Stimulated activated naive CD8-positive, alpha-beta T cell treated with anti-CD3 and anti-CD28 coated beads, Interleukin-15, Interleukin-2, amounts not matched to agents 100 U/mL and 50 U/mL, for 24 hours (primary cell): Measurements from ENCODE around the gene TSNAXIP1.
"Not testable (repeated sequence)": the region's sequence is repeated elsewhere in the genome, so short reads cannot be mapped to it uniquely, and the experiment has no call there.

Experiments
- ATAC-seq: fragments of 150-1000 bp; cut with Tn5 transposase; one replicate; pipeline ENCODE4 v1.10.0; 2021
- DNase-seq: peaks from one replicate; pipeline ENCODE4 v3.0.0; 2021

Gene TSNAXIP1

DNA sequence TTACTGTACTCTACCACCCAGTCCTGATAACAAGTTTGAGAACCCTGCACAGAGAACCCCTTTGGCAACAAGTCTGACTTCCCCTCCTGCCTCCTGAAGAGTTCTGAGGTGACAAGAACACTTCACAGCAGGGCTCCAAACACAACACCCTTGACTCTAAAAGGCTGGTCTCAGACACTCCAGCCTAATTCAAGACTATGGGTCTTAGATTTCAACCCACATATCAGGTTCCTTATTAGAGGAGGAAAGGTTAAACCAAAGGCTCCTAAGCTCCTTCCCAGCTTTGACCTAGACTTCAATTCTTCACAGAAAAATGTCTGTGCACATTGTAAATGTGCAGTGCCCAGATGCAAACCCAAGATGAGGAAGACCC, 23.4 kb upstream of the TSNAXIP1 start:
- DNase-seq, result no peak
- ATAC-seq, result no peak

DNA sequence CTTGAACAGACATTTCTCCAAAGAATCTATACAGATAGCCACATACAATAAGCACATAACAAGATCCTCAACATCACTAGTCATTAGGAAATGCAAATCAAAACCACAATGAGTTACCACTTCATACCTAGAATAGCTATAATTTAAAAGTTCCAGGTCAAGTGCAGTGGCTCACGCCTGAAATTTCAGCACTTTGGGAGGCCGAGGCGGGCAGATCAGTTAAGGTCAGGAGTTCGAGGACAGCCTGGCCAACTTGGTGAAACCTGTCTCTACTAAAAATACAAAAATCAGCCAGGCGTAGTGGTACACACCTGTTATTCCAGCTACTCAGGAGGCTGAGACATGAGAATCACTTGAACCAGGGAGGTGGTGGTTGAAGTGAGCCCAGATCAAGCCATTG, 20.2 kb upstream of the TSNAXIP1 start:
- ATAC-seq (no peak), DNase-seq (no peak)

DNA sequence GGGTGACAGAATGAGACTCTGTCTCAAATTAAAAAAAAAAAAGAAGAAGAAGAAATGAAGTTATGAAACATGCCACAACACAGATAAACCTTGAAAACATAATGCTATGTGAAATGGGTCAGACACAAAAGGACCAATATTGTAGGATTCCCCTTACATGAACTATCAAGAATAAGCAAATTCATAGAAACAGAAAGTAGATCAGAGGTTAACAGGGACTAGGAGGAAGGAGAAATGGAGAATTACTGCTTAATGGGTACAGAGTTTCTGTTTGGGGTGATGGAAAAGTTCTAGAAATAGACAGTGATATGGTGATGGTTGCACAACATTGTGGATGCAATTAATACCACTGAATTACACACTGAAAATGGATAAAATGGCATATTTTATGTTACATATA, 16.6 kb upstream of the TSNAXIP1 start:
- ATAC-seq (no peak), DNase-seq (no peak)

DNA sequence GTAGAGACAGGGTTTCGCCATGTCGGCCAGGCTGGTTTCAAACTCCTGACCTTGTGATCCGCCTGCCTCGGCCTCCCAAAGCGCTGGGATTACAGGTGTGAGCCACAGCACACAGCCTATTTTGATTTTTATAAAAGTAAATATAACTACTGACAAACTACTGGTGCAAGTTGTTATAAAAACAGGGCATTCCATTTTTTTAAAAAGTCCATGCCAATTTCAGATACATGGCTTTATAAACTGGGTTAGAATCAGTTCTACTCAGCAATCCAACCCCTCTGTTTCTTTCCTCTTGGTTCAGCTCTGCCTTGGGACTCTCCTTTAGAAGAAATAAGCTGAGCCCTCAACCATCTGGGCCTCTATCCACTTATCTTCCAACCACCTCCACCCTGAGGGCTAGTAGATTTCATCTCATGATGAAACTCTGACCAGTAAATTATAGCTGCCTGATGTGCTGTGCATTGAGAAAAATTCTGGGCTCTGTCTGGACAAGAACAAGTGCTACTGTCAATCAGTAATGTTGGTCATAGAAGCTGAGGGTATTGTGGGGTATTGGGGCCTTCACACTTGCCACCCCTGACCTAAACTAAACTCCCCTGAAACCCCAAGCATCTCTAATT, 10.5 kb upstream of the TSNAXIP1 start:
- DNase-seq, result no peak

DNA sequence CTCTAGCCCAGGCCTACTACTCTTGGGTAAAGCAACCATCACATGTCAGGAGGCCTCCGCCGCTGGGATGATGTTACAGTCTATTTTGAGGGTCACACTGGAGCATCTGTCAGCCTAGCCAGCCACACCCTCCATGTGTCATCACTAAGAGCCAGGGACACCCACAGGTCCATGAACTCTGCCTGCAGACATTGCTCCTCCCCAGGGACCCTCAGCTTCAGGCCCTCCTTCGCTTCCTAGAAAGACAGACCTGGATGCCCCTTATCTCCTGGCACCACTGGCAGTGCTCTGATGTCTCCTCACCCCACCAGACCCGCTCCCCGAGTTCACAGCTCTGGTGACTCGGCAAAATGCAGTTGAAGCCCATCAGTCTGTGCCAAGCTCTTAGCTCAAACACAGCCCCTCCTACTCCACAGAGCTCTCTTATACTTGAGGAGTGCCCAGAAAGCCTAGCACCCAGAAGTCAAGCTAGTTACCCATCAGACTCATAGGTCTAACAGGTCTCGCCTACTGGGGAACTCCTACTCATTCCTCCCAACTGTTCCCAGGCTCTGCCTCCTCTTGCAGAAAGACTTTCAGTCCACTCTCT, 6.3 kb upstream of the TSNAXIP1 start:
- ATAC-seq (no peak), DNase-seq (no peak)

More for the DNA sequence above, 10.5 kb upstream of the TSNAXIP1 start:
- no peak for ATAC-seq

DNA sequence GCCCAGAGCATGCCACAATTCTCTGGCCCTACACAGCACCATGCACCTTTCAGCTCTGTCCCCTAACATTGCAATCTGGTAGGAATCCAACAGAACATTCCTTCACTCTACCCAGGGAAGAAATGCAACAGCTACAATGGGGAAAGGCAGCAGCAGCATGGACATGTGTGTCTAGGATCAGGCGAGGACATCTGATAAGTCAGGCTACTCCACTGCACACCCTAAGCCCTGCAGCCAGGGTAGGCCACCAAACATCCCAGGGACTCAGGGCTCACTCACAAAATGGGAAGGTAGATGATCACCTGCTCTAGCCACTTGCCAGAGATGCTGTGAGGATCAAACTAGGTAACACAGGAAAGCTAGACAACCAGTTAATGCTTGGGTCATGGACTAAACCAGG, 5.4 kb upstream of the TSNAXIP1 start:
- ATAC-seq, result no peak
- no peak for DNase-seq

DNA sequence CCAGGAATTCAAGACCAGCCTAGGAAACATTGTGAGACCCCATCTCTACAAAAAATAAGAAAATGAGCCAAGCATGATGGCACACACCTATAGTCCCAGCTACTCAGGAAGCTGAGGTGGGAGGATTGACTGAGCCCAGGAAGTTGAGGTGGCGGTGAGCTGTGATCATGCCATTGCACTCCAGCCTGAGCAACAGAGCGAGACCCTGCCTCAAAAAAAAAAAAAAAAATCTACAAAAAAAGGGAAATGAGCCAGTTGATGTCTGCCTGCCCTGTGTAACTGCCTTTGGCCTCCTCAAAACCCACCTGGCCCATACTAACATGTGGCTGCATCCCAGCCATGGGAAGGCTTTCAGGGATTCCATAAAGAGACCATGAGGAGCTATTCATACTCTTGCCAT, 4.8 kb upstream of the TSNAXIP1 start:
- no peak for ATAC-seq
- peak; percentile 24 for DNase-seq

DNA sequence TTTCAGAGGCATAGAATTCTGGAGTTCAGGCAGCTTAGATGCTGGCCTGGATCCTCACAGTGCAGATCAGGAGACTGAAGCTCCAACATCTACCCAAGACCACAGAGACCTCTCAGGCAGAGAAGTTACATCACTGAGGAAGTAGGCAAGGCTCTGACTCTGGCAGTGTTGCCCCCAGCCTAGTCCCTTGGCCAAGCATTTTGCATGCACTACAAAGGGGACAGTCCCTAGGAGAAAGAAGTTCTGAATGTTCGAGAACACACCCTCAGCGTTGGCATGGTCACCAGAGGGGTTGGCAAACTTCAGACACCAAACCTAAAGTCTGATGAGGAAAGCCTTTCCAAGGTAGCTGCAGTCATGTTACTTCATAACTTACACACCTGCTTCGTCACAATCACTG, 2.8 kb upstream of the TSNAXIP1 start:
- ATAC-seq (no peak), DNase-seq (peak; percentile 34)

DNA sequence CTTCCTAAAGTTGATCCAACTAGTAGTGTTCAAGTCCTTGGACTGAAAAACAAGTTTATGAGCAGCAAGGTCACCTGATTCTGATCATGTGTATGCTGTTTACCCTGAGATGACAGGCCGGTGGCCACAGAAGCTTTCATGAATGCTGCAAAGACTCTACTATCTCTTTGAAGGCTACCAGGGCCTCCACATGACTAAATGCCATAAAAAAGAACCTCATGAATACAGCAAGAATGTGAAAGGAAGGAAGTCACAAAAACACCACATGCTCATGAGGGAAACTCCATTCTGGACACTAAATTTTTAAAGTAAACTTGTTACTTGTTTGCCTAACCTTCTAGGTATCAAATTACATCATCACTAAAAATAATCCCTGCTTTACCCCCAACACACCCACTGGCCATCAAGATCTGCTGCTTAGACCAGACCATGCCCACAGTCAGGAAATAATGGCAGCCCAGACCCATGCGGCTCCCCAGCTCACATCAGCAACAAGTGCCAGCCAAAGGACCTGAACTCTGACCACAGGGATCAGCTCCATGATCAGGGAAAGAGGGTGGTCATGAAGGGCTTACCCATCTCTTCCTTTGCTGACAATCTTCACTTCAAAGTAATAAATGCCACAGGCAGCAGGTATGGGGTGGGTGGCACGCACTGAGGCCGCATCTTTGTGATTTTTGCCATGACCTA, 1.7 kb upstream of the TSNAXIP1 start:
- ATAC-seq, result no peak

DNA sequence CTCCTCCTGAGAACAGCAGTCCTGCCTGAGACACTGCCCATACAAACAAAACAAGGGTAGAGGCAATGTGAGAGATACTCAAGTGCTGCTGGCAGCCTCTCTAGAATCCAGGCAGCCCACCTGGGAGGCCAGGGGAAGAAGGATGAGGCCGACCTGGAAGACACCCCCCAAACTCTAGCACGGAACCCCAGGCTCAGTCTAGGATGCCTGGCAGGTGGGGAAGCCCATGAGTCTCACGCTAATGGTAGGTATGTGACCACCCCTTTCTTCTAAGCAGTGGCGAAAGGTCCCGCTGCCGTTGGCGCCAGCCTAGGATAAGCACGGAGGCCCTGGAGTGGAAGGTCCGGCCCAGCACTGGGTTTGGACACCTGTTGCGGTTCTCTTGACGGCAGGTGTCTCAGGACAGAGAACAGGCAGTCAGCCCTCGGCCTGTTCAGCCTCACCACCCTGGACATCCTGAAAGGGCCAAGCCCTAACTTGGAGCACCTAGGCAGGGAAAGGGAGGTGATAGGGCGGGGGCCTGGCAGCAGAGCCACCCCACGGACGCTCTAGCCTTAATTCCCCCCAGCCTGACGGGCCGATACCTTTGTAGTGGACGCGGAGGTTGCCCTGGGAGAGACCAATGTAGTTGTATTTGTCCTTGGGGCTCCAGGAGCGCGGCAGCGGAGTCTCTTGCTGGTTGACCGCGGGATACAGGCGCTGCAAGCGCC, 816 bp upstream of the TSNAXIP1 start:
- no peak for ATAC-seq
- peak; percentile 15 for DNase-seq

More for the DNA sequence above, 1.7 kb upstream of the TSNAXIP1 start:
- DNase-seq, result no peak

DNA sequence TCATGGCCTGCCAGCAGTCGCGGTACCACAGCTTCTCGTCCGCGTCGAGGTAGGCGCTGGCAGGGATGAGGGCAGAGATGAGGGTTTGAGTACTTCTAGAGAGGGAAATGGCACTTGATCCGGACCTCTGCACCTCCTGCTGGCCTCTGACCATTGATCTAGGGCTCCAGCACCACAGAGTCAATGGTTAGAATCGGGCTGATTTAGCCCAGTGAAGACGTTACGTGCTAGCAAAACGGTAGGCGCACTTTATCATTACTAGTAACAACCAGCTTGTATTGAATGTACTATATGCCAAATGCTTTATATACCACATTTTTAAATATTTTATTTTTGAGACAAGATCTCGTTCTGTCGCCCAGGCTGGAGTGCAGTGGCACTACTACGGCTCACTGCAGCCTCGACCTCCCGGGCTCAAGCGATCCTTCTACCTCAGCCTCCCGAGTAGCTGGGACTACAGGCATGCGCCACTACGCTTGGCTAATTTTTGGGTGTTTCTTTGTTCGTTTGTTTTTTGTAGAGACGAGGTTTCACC, 526 bp downstream of the TSNAXIP1 start:
- ATAC-seq (no peak), DNase-seq (no peak)

DNA sequence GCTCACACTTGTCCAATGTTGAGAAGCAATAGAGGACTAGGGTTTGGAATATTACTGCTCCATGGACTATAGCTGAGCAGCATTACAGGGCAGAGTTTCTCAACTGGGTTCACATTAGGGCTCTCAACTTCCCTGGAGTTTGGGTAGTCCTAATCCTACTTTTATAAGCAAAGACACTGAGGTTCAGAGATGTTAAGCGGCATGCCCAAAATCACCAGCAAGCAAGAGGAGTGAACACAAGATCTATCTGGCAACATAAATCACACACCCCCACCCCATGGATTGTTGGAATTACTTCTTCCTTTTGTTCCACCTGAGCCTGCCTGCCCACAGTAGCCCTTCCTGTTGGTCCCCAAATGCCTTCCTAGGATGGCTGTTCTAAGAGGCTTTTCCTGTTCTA, 5.2 kb downstream of the TSNAXIP1 start:
- DNase-seq, result no peak
- no peak for ATAC-seq

DNA sequence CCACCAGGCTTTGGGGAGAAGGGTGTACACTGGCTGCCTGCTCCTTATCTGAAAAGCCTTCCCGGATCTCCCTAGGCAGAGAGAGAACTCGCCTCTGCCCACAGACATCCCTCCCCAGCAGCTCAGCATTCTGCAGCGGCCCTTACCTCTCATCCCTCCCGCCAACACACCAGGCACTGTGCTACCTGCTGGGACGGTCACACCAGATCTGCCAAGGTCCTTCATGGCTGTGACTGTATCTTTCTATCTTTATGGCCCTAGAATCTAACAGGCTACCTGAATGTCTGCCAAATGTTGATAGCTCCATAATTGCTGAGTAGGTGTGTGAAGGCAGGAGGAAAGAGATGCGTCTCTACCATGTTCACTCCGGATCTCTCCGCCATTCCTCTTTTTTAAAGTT, 7.9 kb downstream of the TSNAXIP1 start:
- DNase-seq (no peak), ATAC-seq (no peak)

DNA sequence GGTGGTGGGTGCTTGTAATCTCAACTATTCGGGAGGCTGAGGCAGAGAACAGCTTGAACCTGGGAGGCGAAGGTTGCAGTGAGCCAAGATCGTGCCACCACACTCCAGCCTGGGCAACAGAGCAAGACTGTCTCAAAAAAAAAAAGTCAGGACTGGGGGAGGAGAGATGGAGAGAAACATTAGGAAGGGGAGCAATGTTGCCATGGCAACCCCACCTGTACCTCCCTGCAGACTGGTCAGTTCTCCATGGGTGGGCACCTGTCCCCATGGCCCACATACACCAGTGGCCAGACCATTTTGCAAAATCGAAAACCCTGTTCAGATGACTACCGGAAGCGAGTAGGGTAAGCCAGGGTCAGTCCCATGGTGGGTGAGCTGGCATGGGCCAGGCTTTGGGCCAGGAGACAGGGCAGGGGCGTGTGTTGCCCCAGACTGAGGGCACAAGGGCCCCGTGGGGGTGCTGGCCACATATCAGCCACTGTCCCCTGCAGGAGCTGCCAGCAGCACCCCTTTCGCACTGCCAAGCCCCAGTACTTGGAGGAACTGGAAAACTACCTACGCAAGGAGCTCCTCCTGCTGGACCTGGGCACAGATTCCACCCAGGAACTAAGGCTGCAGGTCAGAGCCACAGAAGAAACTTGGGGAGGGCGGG, 14.0 kb downstream of the TSNAXIP1 start:
- no peak for DNase-seq
- no peak for ATAC-seq

DNA sequence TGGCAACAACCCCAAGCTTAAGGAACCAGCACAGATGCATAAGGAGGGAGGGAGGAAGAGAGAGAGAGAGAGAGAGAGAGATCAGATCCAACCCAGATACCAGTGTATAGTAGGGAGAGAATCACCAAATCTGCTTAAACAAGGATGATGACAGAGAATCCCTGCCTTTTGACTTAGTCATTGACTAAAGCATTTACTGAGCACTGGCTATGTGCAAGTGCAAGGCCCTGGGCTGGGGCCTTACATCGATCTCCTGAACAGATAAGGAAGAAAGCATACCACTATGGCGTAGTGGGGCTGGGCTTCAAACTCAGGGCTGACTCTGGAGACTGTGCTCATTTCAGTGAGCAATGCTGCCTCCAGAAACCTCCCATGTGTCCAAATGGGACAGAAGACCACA, 15.8 kb downstream of the TSNAXIP1 start:
- DNase-seq (no peak), ATAC-seq (no peak)

DNA sequence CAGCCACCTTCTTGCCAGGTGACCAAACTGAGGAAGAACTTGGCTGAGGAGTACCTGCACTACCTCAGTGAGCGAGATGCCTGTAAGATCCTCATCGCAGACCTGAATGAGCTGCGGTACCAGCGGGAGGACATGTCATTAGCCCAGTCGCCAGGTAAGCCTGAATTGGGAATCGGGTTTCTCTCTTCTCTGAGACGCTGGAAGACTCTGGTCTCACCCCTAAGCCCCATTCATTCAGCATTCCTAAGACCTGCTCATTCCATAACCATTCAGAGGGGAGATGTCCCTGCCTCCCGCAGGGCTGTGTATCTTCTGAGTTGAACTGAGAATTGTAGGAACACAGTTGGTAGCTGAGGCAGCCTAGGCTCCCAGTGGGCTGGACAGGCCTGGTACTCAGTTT, 18.4 kb downstream of the TSNAXIP1 start:
- ATAC-seq (no peak), DNase-seq (no peak)

DNA sequence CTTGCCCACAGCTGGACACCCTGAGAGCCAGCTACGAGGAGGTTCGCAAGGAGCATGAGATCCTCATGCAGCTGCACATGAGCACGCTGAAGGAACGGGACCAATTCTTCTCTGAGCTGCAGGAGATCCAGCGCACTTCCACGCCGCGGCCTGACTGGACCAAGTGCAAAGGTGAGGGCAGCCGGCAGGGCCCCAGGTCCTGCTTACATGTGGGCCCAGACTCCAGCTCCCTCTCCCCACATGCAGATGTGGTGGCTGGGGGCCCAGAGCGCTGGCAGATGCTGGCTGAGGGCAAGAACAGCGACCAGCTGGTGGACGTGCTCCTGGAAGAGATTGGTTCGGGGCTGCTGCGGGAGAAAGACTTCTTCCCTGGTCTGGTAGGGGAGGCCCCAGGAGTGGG, 19.2 kb downstream of the TSNAXIP1 start:
- ATAC-seq (no peak), DNase-seq (no peak)

DNA sequence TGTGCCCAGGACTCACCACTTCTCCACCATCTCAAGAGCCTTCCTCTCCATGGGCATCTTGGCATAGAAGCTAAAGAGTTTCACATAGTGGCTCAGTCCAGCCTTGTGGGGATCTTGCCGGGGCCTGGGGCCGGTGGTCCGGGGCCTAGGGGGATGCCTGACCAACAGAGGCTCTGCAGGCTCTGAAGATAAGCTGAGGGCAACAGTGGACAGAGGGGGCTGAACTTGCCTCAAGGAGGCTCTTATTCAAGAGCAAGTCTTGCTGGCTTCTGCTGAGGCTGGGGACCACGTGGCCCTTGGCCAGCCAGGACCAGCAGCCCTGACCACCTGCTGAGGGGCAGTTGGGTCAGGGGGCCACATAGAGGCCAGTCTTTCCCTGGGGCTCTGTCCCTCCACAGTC, 22.0 kb downstream of the TSNAXIP1 start:
- ATAC-seq (no peak), DNase-seq (no peak)

DNA sequence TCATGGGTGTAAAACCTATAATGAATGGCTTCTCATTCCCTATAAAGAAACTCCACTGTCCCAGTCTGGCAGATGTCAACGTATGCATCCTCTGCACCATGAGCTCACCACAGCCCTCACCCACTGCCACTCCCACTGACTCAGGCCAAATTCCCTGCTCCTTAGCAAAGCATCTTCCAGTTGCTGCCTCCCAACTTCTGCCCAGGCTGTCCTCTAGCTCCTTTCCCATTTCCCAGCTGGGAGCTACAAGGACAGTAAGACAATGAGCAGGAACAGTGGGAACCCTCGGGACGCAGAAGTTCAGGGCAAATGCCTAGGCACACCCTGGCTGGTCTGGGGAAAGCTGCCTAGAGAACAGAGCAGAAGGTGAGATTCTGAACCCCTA, 26.3 kb downstream of the TSNAXIP1 start:
- DNase-seq, result peak; percentile 10
- ATAC-seq, result no peak

DNA sequence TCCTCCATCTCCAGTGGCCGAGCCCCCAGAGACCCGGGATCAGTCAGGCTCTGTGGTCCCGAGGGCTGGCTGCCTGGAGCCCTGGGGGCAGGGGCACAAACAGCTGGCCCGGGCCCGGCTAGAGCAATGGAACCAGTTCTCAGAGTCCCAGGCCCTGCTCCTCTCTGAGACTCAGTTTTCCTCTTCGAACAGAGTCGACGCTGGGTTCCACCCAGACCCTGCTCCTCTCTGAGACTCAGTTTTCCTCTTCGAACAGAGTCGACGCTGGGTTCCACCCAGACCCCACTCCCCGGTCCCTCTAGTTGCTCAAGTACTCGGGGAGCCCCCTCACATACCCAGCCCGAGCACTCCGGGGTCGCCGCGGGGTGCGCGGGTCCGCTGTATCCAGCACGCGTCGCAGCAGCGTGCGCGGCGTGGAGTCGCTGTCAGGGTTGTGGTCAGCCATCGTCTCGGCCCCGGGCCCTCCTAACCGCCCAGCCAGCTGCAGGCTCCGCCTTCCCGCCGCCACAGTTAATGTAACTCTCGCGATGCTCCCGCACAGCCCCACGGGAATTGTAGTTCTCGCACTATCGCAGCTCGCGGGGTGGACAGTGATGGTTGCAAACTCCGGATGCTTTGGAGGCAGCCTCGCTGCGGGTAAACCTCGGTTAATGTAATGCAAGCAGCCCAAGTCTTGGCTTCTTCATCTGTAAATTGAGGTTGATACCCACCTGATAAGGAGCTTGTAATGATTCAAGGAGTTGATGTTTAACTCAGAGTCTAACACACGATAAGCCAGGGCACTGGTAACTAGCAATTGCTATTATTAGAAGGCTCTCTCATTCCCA, 26.9 kb downstream of the TSNAXIP1 start:
- peak; percentile 95 for DNase-seq
- peak; percentile 100 for ATAC-seq

DNA sequence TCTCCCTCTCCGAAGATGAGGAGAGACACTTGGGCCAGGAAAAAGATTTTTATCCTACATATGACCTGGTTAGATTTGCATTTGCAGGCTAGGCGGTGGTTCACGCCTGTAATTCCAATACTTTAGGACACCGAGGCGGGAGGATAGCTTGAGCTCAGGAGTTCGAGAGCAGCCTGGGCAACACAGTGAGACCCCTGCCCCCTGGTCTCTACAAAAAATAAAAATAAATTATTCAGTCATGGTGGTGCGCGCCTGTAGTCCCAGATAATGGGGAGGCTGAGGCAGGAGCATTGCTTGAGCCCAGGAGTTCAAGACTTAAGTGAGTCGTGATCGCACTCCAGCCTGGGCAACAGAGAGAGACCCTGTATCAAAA, 27.5 kb downstream of the TSNAXIP1 start:
- DNase-seq, result no peak
- ATAC-seq, result no peak

DNA sequence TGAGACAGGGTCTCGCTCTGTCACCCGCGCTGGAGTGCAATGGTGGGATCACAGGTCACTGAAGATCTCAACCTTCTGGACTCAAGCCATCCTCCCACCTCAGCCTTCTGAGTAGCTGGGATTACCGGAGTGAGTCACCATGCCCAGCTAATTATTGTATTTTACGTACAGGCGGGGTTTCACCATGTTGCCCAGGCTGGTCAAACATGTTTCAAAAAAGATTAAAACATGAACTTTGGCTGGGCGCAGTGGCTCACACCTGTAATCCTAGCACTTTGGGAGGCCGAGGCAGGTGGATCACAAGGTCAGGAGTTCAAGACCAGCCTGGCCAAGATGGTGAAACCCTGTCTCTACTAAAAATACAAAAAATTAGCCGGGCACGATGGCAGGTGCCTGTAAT, 30.5 kb downstream of the TSNAXIP1 start:
- not testable (repeated sequence) for ATAC-seq, DNase-seq
